DMS79 treated with DMSO at 0.1 percent for 48 hours (cell line): ENCODE results near the gene ILDR2.
A peak's percentile ranks its signal among the peaks of the same experiment; 100 is the strongest.

Source experiments
- DNase-seq: peaks from one replicate; lab custom pipeline; 2025; lab: John Stamatoyannopoulos, UW

Gene ILDR2

GRCh38 chr1:166975361-166976129, at the start of gene ILDR2:
Gene ILDR2, minus strand, starts transcription at chr1:166975540. Its CDS starts 272 bp downstream, at chr1:166975268.
- peak; percentile 13 for DNase-seq

- no peak for DNase-seq
Observed at GRCh38 chr1:167022384-167022783, 47.0 kb upstream of the ILDR2 start.

- no peak for DNase-seq
Observed at GRCh38 chr1:167016100-167016750, 40.9 kb upstream of the ILDR2 start.

- DNase-seq: no peak
Observed at GRCh38 chr1:167013108-167013929, 38.0 kb upstream of the ILDR2 start.

- DNase-seq: no peak
Observed at GRCh38 chr1:167012570-167012969, 37.2 kb upstream of the ILDR2 start.

GRCh38 chr1:167011560-167012191, 36.3 kb upstream of the ILDR2 start:
- DNase-seq: no peak

GRCh38 chr1:167003711-167004110, 28.4 kb upstream of the ILDR2 start:
- DNase-seq: no peak

- no peak for DNase-seq
Observed at GRCh38 chr1:167002354-167002753, 27.0 kb upstream of the ILDR2 start.

GRCh38 chr1:167000546-167000945, 25.2 kb upstream of the ILDR2 start:
- DNase-seq: no peak

- no peak for DNase-seq
Observed at GRCh38 chr1:166999500-167000055, 24.2 kb upstream of the ILDR2 start.

GRCh38 chr1:166999075-166999474, 23.7 kb upstream of the ILDR2 start:
- DNase-seq: no peak

GRCh38 chr1:166988974-166989515, 13.7 kb upstream of the ILDR2 start, which contains the start of gene MAEL:
Gene MAEL, plus strand, starts transcription at chr1:166989280. Its CDS starts 73 bp downstream, at chr1:166989353.
- no peak for DNase-seq

GRCh38 chr1:166981589-166981988, 6.2 kb upstream of the ILDR2 start:
- no peak for DNase-seq

- no peak for DNase-seq
Observed at GRCh38 chr1:166980818-166981217, 5.5 kb upstream of the ILDR2 start.

GRCh38 chr1:166980383-166980782, 5.0 kb upstream of the ILDR2 start:
- DNase-seq: no peak

- no peak for DNase-seq
Observed at GRCh38 chr1:166978821-166979220, 3.5 kb upstream of the ILDR2 start.

- no peak for DNase-seq
Observed at GRCh38 chr1:166977951-166978350, 2.6 kb upstream of the ILDR2 start.

- no peak for DNase-seq
Observed at GRCh38 chr1:166974647-166975345, 544 bp downstream of the ILDR2 start.

- DNase-seq: no peak
Observed at GRCh38 chr1:166972826-166973225, 2.5 kb downstream of the ILDR2 start.

- DNase-seq: no peak
Observed at GRCh38 chr1:166972193-166972592, 3.1 kb downstream of the ILDR2 start.

- DNase-seq: no peak
Observed at GRCh38 chr1:166971252-166971651, 4.1 kb downstream of the ILDR2 start.
